Measurements from ENCODE around the gene SELL. TPM values are rescaled to one million over a fixed set of nuclear protein-coding genes. Genes with fewer than 3 reads are reported as not detected.

SELL gene
- total and polyA plus RNA-seq, 2 experiments from 2014 or later: not detected

DNA sequence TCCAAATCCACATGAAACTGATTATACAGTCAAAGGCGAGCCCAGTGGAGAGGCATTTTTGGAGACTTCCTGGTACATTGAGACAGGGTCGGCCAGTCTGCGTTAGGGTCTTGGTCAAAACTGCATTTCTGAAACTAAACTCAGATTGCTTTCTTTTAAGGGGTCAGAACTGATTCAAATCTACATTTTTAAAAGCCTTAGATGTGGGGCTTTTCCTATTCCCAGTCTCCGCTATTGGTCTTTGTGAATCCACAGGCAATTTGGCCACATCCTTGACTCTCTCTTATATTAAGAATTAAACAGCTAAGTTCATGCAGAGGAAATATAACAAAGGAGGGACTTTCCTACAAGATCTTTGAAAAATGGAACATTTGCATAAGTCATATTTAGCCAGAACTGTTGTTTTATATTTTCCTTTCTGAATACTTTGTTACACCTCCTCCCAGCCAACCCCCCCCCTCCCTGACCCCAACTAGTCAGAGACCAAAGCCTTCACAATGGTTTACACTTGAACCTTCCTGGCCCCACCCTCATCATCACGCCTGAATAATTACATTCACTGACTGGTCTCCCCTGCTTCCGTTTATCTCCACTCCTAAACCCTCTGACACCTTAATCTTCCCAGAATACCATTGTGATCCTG is 30.9 kb downstream of the SELL start (continued):
- TF ChIP-seq, protein P1, sequence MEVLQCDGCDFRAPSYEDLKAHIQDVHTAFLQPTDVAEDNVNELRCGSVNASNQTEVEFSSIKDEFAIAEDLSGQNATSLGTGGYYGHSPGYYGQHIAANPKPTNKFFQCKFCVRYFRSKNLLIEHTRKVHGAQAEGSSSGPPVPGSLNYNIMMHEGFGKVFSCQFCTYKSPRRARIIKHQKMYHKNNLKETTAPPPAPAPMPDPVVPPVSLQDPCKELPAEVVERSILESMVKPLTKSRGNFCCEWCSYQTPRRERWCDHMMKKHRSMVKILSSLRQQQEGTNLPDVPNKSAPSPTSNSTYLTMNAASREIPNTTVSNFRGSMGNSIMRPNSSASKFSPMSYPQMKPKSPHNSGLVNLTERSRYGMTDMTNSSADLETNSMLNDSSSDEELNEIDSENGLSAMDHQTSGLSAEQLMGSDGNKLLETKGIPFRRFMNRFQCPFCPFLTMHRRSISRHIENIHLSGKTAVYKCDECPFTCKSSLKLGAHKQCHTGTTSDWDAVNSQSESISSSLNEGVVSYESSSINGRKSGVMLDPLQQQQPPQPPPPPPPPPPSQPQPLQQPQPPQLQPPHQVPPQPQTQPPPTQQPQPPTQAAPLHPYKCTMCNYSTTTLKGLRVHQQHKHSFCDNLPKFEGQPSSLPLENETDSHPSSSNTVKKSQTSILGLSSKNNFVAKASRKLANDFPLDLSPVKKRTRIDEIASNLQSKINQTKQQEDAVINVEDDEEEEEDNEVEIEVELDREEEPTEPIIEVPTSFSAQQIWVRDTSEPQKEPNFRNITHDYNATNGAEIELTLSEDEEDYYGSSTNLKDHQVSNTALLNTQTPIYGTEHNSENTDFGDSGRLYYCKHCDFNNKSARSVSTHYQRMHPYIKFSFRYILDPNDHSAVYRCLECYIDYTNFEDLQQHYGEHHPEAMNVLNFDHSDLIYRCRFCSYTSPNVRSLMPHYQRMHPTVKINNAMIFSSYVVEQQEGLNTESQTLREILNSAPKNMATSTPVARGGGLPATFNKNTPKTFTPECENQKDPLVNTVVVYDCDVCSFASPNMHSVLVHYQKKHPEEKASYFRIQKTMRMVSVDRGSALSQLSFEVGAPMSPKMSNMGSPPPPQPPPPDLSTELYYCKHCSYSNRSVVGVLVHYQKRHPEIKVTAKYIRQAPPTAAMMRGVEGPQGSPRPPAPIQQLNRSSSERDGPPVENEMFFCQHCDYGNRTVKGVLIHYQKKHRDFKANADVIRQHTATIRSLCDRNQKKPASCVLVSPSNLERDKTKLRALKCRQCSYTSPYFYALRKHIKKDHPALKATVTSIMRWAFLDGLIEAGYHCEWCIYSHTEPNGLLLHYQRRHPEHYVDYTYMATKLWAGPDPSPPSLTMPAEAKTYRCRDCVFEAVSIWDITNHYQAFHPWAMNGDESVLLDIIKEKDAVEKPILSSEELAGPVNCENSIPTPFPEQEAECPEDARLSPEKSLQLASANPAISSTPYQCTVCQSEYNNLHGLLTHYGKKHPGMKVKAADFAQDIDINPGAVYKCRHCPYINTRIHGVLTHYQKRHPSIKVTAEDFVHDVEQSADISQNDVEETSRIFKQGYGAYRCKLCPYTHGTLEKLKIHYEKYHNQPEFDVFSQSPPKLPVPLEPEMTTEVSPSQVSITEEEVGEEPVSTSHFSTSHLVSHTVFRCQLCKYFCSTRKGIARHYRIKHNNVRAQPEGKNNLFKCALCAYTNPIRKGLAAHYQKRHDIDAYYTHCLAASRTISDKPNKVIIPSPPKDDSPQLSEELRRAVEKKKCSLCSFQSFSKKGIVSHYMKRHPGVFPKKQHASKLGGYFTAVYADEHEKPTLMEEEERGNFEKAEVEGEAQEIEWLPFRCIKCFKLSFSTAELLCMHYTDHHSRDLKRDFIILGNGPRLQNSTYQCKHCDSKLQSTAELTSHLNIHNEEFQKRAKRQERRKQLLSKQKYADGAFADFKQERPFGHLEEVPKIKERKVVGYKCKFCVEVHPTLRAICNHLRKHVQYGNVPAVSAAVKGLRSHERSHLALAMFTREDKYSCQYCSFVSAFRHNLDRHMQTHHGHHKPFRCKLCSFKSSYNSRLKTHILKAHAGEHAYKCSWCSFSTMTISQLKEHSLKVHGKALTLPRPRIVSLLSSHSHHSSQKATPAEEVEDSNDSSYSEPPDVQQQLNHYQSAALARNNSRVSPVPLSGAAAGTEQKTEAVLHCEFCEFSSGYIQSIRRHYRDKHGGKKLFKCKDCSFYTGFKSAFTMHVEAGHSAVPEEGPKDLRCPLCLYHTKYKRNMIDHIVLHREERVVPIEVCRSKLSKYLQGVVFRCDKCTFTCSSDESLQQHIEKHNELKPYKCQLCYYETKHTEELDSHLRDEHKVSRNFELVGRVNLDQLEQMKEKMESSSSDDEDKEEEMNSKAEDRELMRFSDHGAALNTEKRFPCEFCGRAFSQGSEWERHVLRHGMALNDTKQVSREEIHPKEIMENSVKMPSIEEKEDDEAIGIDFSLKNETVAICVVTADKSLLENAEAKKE (CRISPR knock-in tag; IDR thresholded peaks at IDR 0.05): no peak
- TF ChIP-seq EZH2 (IDR thresholded peaks at IDR 0.05; ENCODE audit: low read depth, unreplicated experiment) (no peak), EZH2phosphoT487 (IDR thresholded peaks at IDR 0.05; ENCODE audit: unreplicated experiment) (no peak), NANOG (IDR thresholded peaks at IDR 0.05; ENCODE audit: borderline replicate concordance) (no peak), POLR2AphosphoS5 (IDR thresholded peaks at IDR 0.05; ENCODE audit: low read depth) (no peak), ZNF331 (CRISPR knock-in tag; IDR thresholded peaks at IDR 0.05; ENCODE audit: low read depth) (no peak)
- TF ChIP-seq, protein P2, sequence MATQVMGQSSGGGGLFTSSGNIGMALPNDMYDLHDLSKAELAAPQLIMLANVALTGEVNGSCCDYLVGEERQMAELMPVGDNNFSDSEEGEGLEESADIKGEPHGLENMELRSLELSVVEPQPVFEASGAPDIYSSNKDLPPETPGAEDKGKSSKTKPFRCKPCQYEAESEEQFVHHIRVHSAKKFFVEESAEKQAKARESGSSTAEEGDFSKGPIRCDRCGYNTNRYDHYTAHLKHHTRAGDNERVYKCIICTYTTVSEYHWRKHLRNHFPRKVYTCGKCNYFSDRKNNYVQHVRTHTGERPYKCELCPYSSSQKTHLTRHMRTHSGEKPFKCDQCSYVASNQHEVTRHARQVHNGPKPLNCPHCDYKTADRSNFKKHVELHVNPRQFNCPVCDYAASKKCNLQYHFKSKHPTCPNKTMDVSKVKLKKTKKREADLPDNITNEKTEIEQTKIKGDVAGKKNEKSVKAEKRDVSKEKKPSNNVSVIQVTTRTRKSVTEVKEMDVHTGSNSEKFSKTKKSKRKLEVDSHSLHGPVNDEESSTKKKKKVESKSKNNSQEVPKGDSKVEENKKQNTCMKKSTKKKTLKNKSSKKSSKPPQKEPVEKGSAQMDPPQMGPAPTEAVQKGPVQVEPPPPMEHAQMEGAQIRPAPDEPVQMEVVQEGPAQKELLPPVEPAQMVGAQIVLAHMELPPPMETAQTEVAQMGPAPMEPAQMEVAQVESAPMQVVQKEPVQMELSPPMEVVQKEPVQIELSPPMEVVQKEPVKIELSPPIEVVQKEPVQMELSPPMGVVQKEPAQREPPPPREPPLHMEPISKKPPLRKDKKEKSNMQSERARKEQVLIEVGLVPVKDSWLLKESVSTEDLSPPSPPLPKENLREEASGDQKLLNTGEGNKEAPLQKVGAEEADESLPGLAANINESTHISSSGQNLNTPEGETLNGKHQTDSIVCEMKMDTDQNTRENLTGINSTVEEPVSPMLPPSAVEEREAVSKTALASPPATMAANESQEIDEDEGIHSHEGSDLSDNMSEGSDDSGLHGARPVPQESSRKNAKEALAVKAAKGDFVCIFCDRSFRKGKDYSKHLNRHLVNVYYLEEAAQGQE (IDR thresholded peaks at IDR 0.05; ENCODE audit: unreplicated experiment): no peak
- TF ChIP-seq, protein P3, sequence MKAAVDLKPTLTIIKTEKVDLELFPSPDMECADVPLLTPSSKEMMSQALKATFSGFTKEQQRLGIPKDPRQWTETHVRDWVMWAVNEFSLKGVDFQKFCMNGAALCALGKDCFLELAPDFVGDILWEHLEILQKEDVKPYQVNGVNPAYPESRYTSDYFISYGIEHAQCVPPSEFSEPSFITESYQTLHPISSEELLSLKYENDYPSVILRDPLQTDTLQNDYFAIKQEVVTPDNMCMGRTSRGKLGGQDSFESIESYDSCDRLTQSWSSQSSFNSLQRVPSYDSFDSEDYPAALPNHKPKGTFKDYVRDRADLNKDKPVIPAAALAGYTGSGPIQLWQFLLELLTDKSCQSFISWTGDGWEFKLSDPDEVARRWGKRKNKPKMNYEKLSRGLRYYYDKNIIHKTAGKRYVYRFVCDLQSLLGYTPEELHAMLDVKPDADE (IDR thresholded peaks at IDR 0.05): no peak

All from GM23338 (cell line).